CD4-positive, alpha-beta T cell treated with Interferon gamma for 1 hour (primary cell): ENCODE results near the gene NARS2.
A peak's percentile ranks its signal among the peaks of the same experiment; 100 is the strongest.
"Not testable (repeated sequence)": the region's sequence is repeated elsewhere in the genome, so short reads cannot be mapped to it uniquely, and the experiment has no call there.

Source experiments
- DNase-seq: peaks from one replicate; pipeline ENCODE4 v3.0.0-alpha.2; 2020

Gene NARS2, protein sequence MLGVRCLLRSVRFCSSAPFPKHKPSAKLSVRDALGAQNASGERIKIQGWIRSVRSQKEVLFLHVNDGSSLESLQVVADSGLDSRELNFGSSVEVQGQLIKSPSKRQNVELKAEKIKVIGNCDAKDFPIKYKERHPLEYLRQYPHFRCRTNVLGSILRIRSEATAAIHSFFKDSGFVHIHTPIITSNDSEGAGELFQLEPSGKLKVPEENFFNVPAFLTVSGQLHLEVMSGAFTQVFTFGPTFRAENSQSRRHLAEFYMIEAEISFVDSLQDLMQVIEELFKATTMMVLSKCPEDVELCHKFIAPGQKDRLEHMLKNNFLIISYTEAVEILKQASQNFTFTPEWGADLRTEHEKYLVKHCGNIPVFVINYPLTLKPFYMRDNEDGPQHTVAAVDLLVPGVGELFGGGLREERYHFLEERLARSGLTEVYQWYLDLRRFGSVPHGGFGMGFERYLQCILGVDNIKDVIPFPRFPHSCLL

GRCh38 chr11:78574386-78575381 is at the start of gene NARS2:
Gene NARS2 (minus strand): TSS chr11:78574864. CDS start chr11:78574488, 376 bp downstream.
- peak; percentile 95 for DNase-seq

DNA sequence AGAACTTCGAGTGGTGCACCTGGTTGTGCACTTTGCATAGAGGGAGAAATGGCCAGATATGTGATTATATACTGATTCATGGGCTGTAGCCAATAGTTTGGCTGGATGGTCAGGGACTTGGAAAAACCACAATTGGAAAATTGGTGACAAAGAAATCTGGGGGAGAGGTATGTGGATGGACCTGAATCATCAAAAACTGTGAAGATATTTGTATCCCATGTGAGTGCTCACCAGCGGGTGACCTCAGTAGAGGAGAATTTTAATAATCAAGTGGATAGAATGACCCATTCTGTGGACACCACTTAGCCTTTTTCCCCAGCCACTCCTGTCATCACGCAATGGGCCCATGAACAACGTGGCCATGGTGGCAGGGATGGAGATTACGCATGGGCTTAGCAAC is 48.0 kb upstream of the NARS2 start:
- no peak for DNase-seq

DNA sequence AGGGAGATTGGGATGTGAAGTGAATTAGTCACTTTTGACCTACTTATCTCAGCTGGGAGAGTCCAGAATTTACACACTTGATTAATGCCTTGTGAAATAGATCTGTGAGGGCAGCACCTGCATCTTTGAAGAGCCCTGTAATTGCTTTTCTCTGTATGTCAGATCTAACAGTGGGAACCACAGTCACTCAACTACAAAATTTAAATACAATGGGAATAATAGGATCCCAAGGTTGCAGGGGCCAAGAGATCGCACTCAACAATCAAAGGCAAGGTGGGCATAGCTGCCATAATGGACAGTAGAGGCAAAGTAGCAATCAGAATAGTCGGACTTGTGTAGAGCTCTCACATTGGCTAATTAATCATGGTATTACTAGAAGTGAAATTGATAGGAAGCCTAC is 45.5 kb upstream of the NARS2 start:
- DNase-seq, result no peak

DNA sequence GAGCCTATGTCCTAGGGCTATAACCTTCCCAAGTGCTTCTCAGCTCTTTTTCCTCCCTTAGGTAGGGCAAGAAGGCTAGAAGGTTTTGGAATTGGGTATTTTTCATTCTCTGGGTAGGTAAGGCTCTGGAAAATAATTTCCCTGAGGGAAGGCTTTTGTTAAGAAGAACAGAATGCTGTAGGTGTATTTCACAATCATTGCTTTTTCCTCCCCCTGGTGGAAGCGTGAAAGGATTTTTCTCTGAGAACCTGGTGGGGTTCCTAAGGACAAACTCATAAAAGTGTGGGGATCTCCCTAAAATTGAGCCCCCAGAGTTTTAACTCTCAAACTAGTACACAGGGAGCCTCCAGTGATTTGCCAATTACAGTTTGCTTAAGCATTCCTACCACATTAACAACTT is 41.1 kb upstream of the NARS2 start:
- no peak for DNase-seq

GRCh38 chr11:78613378-78613813 is 38.7 kb upstream of the NARS2 start:
- no peak for DNase-seq

GRCh38 chr11:78612721-78613377 is 38.2 kb upstream of the NARS2 start:
- no peak for DNase-seq

DNA sequence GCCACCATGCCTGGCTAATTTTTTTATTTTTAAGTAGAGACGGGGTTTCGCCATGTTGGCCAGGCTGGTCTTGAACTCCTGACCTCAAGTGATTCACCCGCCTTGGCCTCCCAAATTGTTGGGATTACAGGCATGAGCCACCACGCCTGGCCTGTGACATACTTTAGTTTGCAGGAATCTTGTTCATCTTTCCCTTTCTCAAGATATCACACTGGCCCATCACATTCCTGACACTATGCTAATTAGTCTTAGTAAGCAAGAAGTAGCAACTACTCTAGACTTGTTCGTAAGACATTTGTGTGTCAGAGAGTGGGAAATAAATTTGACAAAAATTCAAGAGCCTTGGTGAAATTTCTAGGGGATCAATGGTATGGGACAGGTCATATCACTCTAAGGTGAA is 34.7 kb upstream of the NARS2 start:
- not testable (repeated sequence) for DNase-seq

GRCh38 chr11:78607696-78608095 is 33.0 kb upstream of the NARS2 start:
- no peak for DNase-seq

- DNase-seq, result no peak
These were observed 32.0 kb upstream of the NARS2 start for GRCh38 chr11:78606667-78607066.

GRCh38 chr11:78605296-78605695 is 30.6 kb upstream of the NARS2 start:
- DNase-seq, result no peak

DNA sequence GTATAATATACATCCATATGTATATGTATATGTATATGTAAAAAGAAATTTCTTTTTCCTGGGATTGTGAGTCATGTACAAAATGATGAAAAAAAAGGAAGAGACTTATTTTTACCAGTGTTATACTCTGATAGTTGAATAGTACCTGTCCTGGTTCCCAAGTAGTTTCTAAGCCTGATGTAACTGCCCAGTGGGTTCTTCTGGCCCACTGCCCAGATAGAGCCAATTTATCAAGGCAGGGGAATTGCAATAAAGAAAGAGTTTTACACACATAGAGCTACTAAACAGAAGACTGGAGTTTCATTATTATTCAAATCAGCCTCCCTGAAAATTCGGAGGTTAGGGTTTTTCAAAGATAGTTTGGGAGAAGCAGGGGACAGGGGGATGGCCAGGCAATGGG is 29.1 kb upstream of the NARS2 start:
- no peak for DNase-seq

GRCh38 chr11:78602771-78603170 is 28.1 kb upstream of the NARS2 start:
- not testable (repeated sequence) for DNase-seq

- not testable (repeated sequence) for DNase-seq
These were observed 26.4 kb upstream of the NARS2 start for GRCh38 chr11:78601066-78601465.

GRCh38 chr11:78597579-78597978 is 22.9 kb upstream of the NARS2 start:
- not testable (repeated sequence) for DNase-seq

- no peak for DNase-seq
These were observed 20.9 kb upstream of the NARS2 start for GRCh38 chr11:78595436-78596130.

GRCh38 chr11:78594814-78595213 is 20.1 kb upstream of the NARS2 start:
- no peak for DNase-seq

DNA sequence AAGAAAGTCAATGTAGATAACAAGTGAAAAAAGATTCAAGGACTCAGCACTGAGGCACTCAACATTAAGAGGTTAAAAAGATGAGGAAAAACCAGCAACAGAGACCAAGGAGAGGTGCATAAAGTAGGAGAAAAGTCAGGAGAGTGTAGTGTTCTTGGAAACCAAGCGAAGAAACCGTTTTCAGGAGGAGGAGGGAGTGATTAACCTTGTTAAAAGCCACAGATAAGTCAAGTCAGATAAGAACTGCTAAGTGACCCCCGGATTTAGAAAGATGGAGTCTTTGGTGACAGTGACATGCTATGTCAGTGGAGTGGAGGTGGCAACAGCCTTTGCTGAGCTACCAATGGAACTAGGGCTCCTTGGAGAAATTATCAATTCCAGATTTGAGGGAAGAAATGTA is 13.9 kb upstream of the NARS2 start:
- no peak for DNase-seq

- DNase-seq, result no peak
These were observed 12.8 kb upstream of the NARS2 start for GRCh38 chr11:78587446-78587845.

DNA sequence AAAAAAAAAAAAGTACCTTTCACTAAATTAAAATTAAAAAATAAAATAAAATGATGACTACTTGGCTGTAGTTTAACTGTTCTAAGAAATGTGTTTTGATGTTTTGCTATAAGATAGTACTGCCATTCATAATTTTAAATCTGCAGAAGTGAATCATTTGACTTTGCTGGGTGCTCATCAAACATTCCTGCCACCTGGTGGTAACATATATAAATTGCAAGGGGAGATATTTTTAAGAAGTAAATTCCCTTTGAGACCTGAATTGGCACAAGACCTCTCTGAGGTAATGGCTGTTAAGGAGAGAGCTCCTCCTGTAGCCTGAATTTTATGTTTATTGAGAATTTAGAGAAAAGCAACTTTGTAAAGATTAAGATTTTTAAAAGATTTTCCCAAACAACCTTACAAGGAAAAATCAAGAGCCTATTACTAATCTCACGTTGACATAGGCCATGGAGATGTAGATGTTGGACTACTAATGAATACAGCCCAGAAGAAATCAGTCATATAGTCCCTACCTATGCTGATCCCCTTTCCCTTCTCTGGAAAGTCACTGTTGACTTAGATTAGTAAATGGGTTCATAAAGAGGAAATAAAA is 11.9 kb upstream of the NARS2 start:
- no peak for DNase-seq

DNA sequence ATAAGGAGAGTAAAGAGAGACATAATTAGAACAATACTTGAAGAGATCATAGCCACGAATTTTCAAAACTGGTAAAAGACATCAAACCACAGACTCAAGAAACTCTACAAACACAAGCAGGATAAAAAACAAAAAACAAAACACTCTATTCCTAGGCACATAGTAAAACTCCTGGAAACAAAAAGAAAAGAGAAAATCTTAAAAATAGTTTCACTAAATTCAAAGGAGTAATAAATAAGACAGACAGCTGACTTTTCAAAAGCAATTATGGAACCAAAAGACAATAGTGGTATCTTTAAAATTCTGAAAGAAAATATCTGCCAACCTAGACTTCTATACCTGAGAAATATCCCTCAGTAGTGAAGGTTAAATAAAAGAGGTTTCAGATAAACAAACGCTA is 9.2 kb upstream of the NARS2 start:
- DNase-seq, result no peak

DNA sequence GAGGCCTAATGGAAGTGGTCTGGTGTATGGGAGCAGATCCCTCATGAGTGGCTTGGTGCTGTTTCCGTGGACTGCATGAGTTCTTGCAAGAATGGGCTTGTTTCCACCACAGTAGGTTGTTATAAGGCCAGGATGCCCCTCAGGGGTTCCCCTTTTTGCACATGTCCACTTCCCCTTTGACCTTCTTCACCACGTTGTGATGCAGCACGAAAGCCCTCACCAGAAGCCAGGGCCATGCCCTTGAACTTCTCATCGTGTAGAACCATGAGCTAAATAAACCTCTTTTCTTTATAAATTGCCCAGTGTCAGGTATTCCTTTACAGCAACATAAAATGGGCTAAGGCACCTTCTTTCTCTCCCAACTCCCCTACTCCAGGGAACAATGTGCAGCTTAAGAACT is 2.8 kb upstream of the NARS2 start:
- DNase-seq, result peak; percentile 4

DNA sequence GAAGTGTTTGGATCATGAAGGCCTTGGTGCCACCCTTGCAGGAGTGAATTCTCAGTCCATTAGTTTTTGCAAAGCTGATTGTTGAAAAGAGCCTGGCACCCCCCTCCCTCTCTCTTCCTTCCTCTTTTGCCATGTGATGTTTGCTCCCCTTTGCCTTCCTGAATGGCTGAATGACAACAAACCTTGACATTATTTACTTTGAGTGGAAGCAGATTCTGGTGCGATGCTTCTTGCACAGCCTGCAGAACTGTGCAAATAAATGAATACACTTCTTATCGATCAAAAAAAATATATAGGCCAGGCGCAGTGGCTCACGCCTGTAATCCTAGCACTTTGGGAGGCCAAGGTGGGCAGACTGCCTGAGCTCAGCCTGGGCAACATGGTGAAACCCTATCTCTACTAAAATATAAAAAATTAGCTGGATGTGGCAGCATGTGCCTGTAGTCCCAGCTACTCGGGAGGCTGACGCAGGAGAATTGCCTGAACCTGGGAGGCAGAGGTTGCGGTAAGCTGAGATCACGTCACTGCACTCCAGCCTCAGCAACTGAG is 2.0 kb upstream of the NARS2 start:
- no peak for DNase-seq
